ENCODE results near the gene CACNA1D.
A peak's percentile ranks its signal among the peaks of the same experiment; 100 is the strongest.

CACNA1D gene

GRCh38 chr3:53705024-53705745 lies 210.8 kb downstream of the CACNA1D start:
- TF ChIP-seq CTCF (IDR thresholded peaks at IDR 0.05; ENCODE audit: low read depth, low read length): no peak
- no peak for DNase-seq (ENCODE audit: extremely low read depth, low read depth)

GRCh38 chr3:53705774-53706173 lies 211.4 kb downstream of the CACNA1D start:
- DNase-seq (ENCODE audit: extremely low read depth, low read depth): no peak
- TF ChIP-seq CTCF (IDR thresholded peaks at IDR 0.05; ENCODE audit: low read depth, low read length): no peak

GRCh38 chr3:53707222-53707621 lies 212.8 kb downstream of the CACNA1D start:
- no peak for DNase-seq (ENCODE audit: extremely low read depth, low read depth)
- no peak for TF ChIP-seq CTCF (IDR thresholded peaks at IDR 0.05; ENCODE audit: low read depth, low read length)

- no peak for DNase-seq (ENCODE audit: extremely low read depth, low read depth)
- no peak for TF ChIP-seq CTCF (IDR thresholded peaks at IDR 0.05; ENCODE audit: low read depth, low read length)
Measured at GRCh38 chr3:53708001-53708621, 213.7 kb downstream of the CACNA1D start.

- DNase-seq (ENCODE audit: extremely low read depth, low read depth): no peak
- no peak for TF ChIP-seq CTCF (IDR thresholded peaks at IDR 0.05; ENCODE audit: low read depth, low read length)
Measured at GRCh38 chr3:53709256-53709655, 214.8 kb downstream of the CACNA1D start.

- peak; percentile 83 for TF ChIP-seq CTCF (IDR thresholded peaks at IDR 0.05; ENCODE audit: low read depth, low read length)
- peak; percentile 24 for DNase-seq (ENCODE audit: extremely low read depth, low read depth)
Measured at GRCh38 chr3:53709860-53710674, 215.7 kb downstream of the CACNA1D start.

GRCh38 chr3:53711387-53711786 lies 217.0 kb downstream of the CACNA1D start:
- TF ChIP-seq CTCF (IDR thresholded peaks at IDR 0.05; ENCODE audit: low read depth, low read length): no peak
- DNase-seq (ENCODE audit: extremely low read depth, low read depth): no peak

Measured in AG09319 (cell line).